Astrocyte of the spinal cord (primary cell): ENCODE data around the gene CAMTA2.

Experiments
- DNase-seq: peaks from one replicate; pipeline ENCODE4 v3.0.0; 2011; ENCODE audit warnings: low read depth, low spot score
- H3K4me3 ChIP-seq: 2 replicates; pipeline ENCODE4 v1.5.1; 2011; ENCODE audit warnings: low read depth, mild to moderate bottlenecking, low read length, moderate library complexity
- in situ Hi-C: cut with HindIII; loops from 2 replicates; pipeline ENCODE4 v1.10.0; 2017; ENCODE audit warnings: low sequenced_read_pairs
- TF ChIP-seq, protein P1 (sequence below): IDR thresholded peaks from 2 replicates; pipeline ENCODE4 v1.5.1; 2012; ENCODE audit warnings: low read depth, mild to moderate bottlenecking, low read length, inconsistent platforms

CAMTA2 gene

GRCh38 chr17:4951486-4951885 lies 36.0 kb downstream of the CAMTA2 start:
- DNase-seq = no peak
- H3K4me3 ChIP-seq = no peak overlapping the region
- in situ Hi-C loops = no loop called here
- TF ChIP-seq, protein P1, sequence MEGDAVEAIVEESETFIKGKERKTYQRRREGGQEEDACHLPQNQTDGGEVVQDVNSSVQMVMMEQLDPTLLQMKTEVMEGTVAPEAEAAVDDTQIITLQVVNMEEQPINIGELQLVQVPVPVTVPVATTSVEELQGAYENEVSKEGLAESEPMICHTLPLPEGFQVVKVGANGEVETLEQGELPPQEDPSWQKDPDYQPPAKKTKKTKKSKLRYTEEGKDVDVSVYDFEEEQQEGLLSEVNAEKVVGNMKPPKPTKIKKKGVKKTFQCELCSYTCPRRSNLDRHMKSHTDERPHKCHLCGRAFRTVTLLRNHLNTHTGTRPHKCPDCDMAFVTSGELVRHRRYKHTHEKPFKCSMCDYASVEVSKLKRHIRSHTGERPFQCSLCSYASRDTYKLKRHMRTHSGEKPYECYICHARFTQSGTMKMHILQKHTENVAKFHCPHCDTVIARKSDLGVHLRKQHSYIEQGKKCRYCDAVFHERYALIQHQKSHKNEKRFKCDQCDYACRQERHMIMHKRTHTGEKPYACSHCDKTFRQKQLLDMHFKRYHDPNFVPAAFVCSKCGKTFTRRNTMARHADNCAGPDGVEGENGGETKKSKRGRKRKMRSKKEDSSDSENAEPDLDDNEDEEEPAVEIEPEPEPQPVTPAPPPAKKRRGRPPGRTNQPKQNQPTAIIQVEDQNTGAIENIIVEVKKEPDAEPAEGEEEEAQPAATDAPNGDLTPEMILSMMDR = no peak

- in situ Hi-C loops = no loop called here
- TF ChIP-seq, protein P1 = no peak
- peak within 1 kb of the TSS; percentile 28 for H3K4me3 ChIP-seq
- DNase-seq = no peak
These were observed 36.7 kb downstream of the CAMTA2 start, which contains the start of gene ENO3 for GRCh38 chr17:4950746-4951204. Gene ENO3, plus strand, starts transcription at chr17:4951119. Its CDS starts 711 bp downstream, at chr17:4951830.

DNA sequence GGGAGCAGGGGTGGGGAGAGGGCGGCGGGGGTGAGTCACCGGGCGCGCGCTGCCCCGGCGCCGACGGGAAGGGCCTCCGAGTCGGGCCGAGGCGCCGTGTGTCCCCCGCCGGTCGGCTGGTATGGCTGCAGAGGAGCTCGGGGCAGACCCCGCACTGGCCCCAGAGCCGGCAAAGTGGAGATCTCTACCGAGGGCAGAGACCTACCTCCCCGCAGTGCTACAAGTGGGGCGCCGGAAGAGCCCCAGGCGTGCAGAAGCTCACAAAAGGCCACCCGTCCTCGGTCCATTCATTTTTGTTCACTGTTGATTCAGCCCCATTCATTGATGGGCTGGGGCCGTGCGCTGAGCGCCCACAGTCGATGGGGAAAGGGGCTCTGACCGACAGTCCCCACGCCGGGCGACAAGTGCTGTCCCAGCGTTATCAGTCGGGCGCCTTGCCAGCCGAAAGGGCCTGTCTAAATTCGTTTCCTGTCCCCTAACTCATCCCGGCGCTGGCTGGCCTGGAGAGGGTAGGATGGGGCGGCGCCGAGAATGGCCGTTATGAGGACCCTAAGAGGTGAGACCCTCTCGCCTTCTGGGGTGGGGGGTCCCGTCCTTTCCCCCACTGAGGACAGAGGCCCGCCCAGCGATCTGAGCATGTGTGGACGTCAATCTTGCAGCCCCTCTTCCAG lies 37.3 kb downstream of the CAMTA2 start:
- DNase-seq = no peak
- in situ Hi-C loops = no loop called here
- peak overlapping the region; percentile 28 for H3K4me3 ChIP-seq
- TF ChIP-seq, protein P1 = no peak

GRCh38 chr17:4949321-4950074 lies 38.0 kb downstream of the CAMTA2 start:
- peak; percentile 70 for DNase-seq
- in situ Hi-C loops = no loop called here
- H3K4me3 ChIP-seq = peak overlapping the region; percentile 96
- TF ChIP-seq, protein P1 = no peak

GRCh38 chr17:4948931-4949320 lies 38.5 kb downstream of the CAMTA2 start:
- TF ChIP-seq, protein P1 = no peak
- peak overlapping the region; percentile 96 for H3K4me3 ChIP-seq
- DNase-seq = peak; percentile 92
- in situ Hi-C loops = no loop called here

- peak within 1 kb of the TSS; percentile 96 for H3K4me3 ChIP-seq
- TF ChIP-seq, protein P1 = no peak
- peak; percentile 95 for DNase-seq
- in situ Hi-C loops = no loop called here
These were observed 39.1 kb downstream of the CAMTA2 start, which contains the start of gene PFN1 for GRCh38 chr17:4948166-4948930. Gene PFN1, minus strand, starts transcription at chr17:4948530. Its CDS starts 136 bp downstream, at chr17:4948394.
